Gastroesophageal sphincter (tissue), 4 donors: Measurements from ENCODE around the gene EPOP. TPM values are rescaled to one million over a fixed set of nuclear protein-coding genes. Genes with fewer than 3 reads are reported as not detected.

Experiments
- ATAC-seq: fragments of 150-250 bp; one replicate; pipeline ENCODE4 v1.9.1; 2016; ENCODE audit warnings: mild to moderate bottlenecking, moderate library complexity
- H3K27ac ChIP-seq, 4 donors: fragments of 200-600 bp; sonication (generic) in 3 of 4; 1 replicate in 3 of 4; 2 replicates in 1 of 4; pipeline ENCODE4 v1.5.1; 2016 to 2019
- H3K27me3 ChIP-seq: fragments of 200-600 bp; sonication (generic); one replicate; pipeline ENCODE4 v1.5.1; 2019
- H3K36me3 ChIP-seq, 2 donors: fragments of 200-600 bp; sonication (generic); one replicate each; pipeline ENCODE4 v1.5.1; 2019; ENCODE audit warnings: control low read depth in 1 of 2
- H3K4me1 ChIP-seq, 3 donors: fragments of 200-600 bp; sonication (generic); 1 replicate in 2 of 3; 2 replicates in 1 of 3; pipeline ENCODE4 v1.5.1; 2016 to 2019; ENCODE audit warnings: control low read depth in 2 of 3
- H3K4me3 ChIP-seq, 2 donors: fragments of 200-600 bp; sonication (generic); one replicate each; pipeline ENCODE4 v1.5.1; 2019; ENCODE audit warnings: mild to moderate bottlenecking in 1 of 2, moderate library complexity in 1 of 2
- H3K9me3 ChIP-seq, 3 donors: fragments of 200-600 bp; sonication (generic); one replicate each; pipeline ENCODE4 v1.5.1; 2017 to 2019; ENCODE audit warnings: control low read depth in 2 of 3
- EP300 ChIP-seq: sonication (generic); formaldehyde crosslinking; IDR thresholded peaks from one replicate; pipeline ENCODE4 v1.6.1; 2017; ENCODE audit warnings: antibody characterized with exemption, mild to moderate bottlenecking
- POLR2A ChIP-seq, 2 donors: fragments of 450-650 bp; IDR thresholded peaks; one replicate each; pipeline ENCODE4 v1.6.1; 2017; ENCODE audit warnings: antibody characterized with exemption in 2 of 2, mild to moderate bottlenecking in 2 of 2, moderate library complexity in 1 of 2
- POLR2AphosphoS5 ChIP-seq: sonication (generic); formaldehyde crosslinking; IDR thresholded peaks from one replicate; pipeline ENCODE4 v1.6.1; 2017; ENCODE audit warnings: antibody characterized with exemption
- WGBS, 2 donors: methylation state at CpG; one replicate each; pipeline ENCODE4 v1.1.5; 2018; ENCODE audit warnings: low coverage in 1 of 2; 5-methylcytosine and 5-hydroxymethylcytosine counted together
- total RNA-seq, 4 donors: library from RNA; depleted of rRNA; stranded (reverse); fragments of >200 nt; gene quantifications; one replicate each; pipeline ENCODE4 v1.1.0, GENCODE V29; 2016
- TF ChIP-seq, protein P1 (sequence below), 4 experiments: fragments of 200-600 bp in 2 of 4; fragments of 450-650 bp in 2 of 4; sonication (generic) in 1 of 4; IDR thresholded peaks; one replicate each; pipeline ENCODE4 v1.5.1; 2017 to 2019; ENCODE audit warnings: antibody characterized with exemption in 4 of 4, mild to moderate bottlenecking in 2 of 4, moderate library complexity in 2 of 4

Gene EPOP
- total RNA-seq, 4 donors from 2014 or later = 0.31 to 3.5 (median 1.5) TPM

DNA sequence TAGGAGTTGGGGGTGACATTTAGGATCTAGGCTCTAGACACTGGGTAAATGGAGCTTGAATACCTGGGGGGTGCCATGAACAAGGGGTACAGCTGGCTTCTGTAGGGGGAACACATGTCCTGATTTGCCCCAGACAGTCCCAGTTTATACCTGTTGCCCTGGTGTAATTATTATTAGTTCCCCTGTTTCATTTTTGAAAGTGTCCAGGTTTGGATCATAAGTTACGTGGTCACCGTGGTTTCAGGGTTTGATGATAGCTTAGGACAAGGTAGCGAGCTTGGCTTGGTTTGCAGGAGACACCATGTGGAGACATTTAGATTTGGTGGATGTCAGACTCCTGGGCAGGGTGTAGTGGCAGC lies 35.8 kb upstream of the EPOP start:
- no peak overlapping the region for H3K27ac ChIP-seq
- H3K27me3 ChIP-seq = no peaks in the 10 kb centered on the region
- 85% methylated on average over 3 of the region's 3 CpGs; no CpG with 5 or more reads in 1 of the 2 donors for WGBS, 2 donors
- H3K4me3 ChIP-seq = no peak overlapping the region
- peaks cover 0 to 83% of the 10 kb centered on the region in 2 donors for H3K36me3 ChIP-seq
- no peak for ATAC-seq
- TF ChIP-seq POLR2AphosphoS5 (no peak), EP300 (no peak), POLR2A (IDR thresholded peaks at IDR 0.05) (no peak)
- TF ChIP-seq, protein P1, sequence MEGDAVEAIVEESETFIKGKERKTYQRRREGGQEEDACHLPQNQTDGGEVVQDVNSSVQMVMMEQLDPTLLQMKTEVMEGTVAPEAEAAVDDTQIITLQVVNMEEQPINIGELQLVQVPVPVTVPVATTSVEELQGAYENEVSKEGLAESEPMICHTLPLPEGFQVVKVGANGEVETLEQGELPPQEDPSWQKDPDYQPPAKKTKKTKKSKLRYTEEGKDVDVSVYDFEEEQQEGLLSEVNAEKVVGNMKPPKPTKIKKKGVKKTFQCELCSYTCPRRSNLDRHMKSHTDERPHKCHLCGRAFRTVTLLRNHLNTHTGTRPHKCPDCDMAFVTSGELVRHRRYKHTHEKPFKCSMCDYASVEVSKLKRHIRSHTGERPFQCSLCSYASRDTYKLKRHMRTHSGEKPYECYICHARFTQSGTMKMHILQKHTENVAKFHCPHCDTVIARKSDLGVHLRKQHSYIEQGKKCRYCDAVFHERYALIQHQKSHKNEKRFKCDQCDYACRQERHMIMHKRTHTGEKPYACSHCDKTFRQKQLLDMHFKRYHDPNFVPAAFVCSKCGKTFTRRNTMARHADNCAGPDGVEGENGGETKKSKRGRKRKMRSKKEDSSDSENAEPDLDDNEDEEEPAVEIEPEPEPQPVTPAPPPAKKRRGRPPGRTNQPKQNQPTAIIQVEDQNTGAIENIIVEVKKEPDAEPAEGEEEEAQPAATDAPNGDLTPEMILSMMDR (IDR thresholded peaks at IDR 0.05) = no peak
- H3K9me3 ChIP-seq = no peaks in the 10 kb centered on the region
- peaks cover 0 to 46% (median 9%) of the 10 kb centered on the region in 3 donors for H3K4me1 ChIP-seq

GRCh38 chr17:38709864-38710603 lies 35.3 kb upstream of the EPOP start:
- Histone ChIP-seq H3K27me3 (no peaks in the 10 kb centered on the region), H3K27ac (no peak overlapping the region), H3K9me3 (no peaks in the 10 kb centered on the region), H3K36me3 (peaks cover 0 to 78% of the 10 kb centered on the region in 2 donors), H3K4me1 (peaks cover 0 to 46% (median 9%) of the 10 kb centered on the region in 3 donors), H3K4me3 (no peak overlapping the region)
- ATAC-seq = no peak
- WGBS, 2 donors = 67 to 70% methylated on average over 11 to 13 of the region's 13 CpGs
- no peak for TF ChIP-seq POLR2AphosphoS5
- TF ChIP-seq EP300 = no peak
- TF ChIP-seq POLR2A (IDR thresholded peaks at IDR 0.05) = no peak
- TF ChIP-seq, protein P1 (IDR thresholded peaks at IDR 0.05) = no peak

DNA sequence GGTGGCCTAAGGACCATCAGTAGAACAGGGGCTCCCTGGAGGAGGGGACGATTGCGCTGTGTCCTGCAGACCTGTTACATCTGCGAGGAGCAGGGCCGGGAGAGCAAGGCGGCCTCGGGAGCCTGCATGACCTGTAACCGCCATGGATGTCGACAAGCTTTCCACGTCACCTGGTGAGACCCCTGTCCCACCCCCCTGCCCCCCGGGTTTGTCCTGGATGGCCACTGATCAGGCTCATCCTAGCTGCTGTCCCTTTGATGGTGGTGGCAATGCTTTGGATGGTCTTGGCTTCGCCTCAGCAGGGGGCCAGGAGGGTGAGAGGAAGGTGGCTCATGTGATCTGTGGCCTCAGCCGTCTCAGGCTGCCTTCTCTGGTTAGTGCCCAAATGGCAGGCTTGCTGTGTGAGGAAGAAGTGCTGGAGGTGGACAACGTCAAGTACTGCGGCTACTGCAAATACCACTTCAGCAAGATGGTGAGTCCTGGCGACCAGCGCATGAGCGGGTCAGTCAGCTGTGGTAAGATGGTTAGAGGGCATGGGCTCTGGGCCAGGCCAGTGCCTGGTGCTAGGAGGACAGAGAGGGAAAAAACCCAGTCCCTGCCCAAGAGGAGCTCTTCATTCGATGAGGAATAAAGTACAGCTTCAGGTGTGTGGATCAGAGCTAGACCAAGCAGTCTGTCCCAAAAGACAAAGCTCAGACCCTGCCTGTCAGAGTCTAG lies 34.5 kb upstream of the EPOP start:
- Histone ChIP-seq H3K27ac (no peak overlapping the region), H3K4me1 (peaks cover 0 to 50% (median 9%) of the 10 kb centered on the region in 3 donors), H3K9me3 (no peaks in the 10 kb centered on the region), H3K27me3 (no peaks in the 10 kb centered on the region), H3K36me3 (peaks cover 0 to 70% of the 10 kb centered on the region in 2 donors), H3K4me3 (no peak overlapping the region)
- WGBS, 2 donors = 83% methylated on average over 6 of the region's 18 CpGs; no CpG with 5 or more reads in 1 of the 2 donors
- TF ChIP-seq, protein P1 (IDR thresholded peaks at IDR 0.05) = no peak
- TF ChIP-seq EP300 (no peak), POLR2A (IDR thresholded peaks at IDR 0.05) (no peak), POLR2AphosphoS5 (no peak)
- ATAC-seq = no peak

- Histone ChIP-seq H3K36me3 (peaks cover 0 to 56% of the 10 kb centered on the region in 2 donors), H3K27me3 (no peaks in the 10 kb centered on the region), H3K27ac (peak overlapping the region in 1 of 4 donors; percentile 97), H3K9me3 (no peaks in the 10 kb centered on the region), H3K4me1 (peaks cover 0 to 64% (median 12%) of the 10 kb centered on the region in 3 donors), H3K4me3 (no peak overlapping the region)
- 46 to 71% methylated on average over 2 to 16 of the region's 21 CpGs for WGBS, 2 donors
- no peak for ATAC-seq
- no peak for TF ChIP-seq POLR2AphosphoS5
- TF ChIP-seq, protein P1 (IDR thresholded peaks at IDR 0.05) = no peak
- no peak for TF ChIP-seq EP300
- TF ChIP-seq POLR2A (IDR thresholded peaks at IDR 0.05) = no peak
Observed at GRCh38 chr17:38707678-38708351, 33.1 kb upstream of the EPOP start.
